Measurements from ENCODE around the gene STIMATE.

STIMATE gene

DNA sequence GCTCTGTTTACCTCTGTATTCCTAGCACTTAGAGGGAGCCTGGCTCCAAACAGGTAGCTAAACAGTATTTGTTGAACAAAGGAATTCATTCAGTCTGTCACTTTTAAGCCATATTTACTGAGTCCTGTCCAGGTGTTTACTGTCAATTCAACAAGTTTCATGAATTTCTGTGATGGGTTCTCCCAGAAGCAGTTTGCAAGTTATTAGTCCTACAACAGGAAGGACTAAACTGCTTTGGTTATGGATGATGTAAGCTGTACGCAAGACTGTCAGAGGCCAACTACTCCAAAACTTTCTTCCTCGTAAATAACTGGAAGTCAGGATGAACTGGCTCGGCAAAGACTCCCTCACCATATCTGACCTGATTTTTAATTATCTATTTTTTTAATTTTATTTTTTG, 25.1 kb downstream of the STIMATE start:
- in situ Hi-C loops (cut with HindIII; ENCODE audit: low sequenced_read_pairs): no loop called here

GRCh38 chr3:52871761-52872160, 25.6 kb downstream of the STIMATE start:
- in situ Hi-C loops (cut with HindIII; ENCODE audit: low sequenced_read_pairs): no loop called here

GRCh38 chr3:52870471-52870870, 26.9 kb downstream of the STIMATE start:
- in situ Hi-C loops (cut with HindIII; ENCODE audit: low sequenced_read_pairs): no loop called here

GRCh38 chr3:52866427-52866826, 30.9 kb downstream of the STIMATE start:
- in situ Hi-C loops (cut with HindIII; ENCODE audit: low sequenced_read_pairs): no loop called here

- in situ Hi-C loops (cut with HindIII; ENCODE audit: low sequenced_read_pairs): no loop called here
These were observed 31.4 kb downstream of the STIMATE start for GRCh38 chr3:52865994-52866393.

- in situ Hi-C loops (cut with HindIII; ENCODE audit: low sequenced_read_pairs): no loop called here
These were observed 37.0 kb downstream of the STIMATE start for GRCh38 chr3:52860424-52860768.

GRCh38 chr3:52859686-52860423, 37.5 kb downstream of the STIMATE start:
- in situ Hi-C loops (cut with HindIII; ENCODE audit: low sequenced_read_pairs): no loop called here

DNA sequence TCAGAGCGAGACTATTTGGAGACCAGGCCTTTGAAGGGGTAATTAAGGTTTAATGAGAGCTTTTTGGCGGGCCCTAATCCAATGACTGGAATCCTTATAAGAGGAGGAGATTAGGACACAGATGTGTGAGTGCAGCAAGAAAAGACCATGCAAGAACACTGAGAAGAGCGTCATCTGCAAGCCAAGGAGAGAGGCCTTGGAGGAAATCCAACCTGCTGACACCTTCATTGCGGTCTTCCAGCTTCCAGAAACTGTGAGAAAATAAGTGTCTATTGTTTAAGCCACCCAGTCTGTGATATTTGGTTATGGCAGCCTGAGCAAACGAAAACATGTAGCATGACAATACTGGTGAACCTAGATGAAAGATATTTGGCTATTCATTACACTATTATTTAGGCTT, 39.5 kb downstream of the STIMATE start:
- in situ Hi-C loops (cut with HindIII; ENCODE audit: low sequenced_read_pairs): no loop called here

GRCh38 chr3:52857133-52857532, 40.2 kb downstream of the STIMATE start:
- in situ Hi-C loops (cut with HindIII; ENCODE audit: low sequenced_read_pairs): no loop called here

- in situ Hi-C loops (cut with HindIII; ENCODE audit: low sequenced_read_pairs): no loop called here
These were observed 40.7 kb downstream of the STIMATE start for GRCh38 chr3:52856666-52857065.

GRCh38 chr3:52854013-52854412, 43.3 kb downstream of the STIMATE start:
- in situ Hi-C loops (cut with HindIII; ENCODE audit: low sequenced_read_pairs): no loop called here

DNA sequence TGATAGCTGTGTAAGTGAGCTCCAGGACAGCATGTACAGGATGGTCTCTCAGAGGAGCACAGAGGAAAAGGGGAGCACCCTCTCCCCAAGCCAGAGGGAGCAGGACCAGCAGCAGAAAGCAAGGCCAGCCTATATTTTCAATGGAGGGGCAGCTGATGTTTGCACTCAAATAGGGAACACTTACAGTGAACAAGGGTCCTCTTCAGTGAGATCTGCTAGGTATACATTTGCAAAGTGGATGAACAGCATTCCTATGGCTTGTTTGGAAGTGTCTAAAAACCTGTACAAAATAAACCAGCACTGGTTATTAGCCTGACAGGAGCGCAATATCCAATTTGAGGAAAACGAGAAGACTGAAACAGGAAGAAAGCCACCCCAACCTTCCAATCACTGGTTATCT, 44.9 kb downstream of the STIMATE start:
- in situ Hi-C loops (cut with HindIII; ENCODE audit: low sequenced_read_pairs): no loop called here

- in situ Hi-C loops (cut with HindIII; ENCODE audit: low sequenced_read_pairs): no loop called here
These were observed 46.0 kb downstream of the STIMATE start for GRCh38 chr3:52851348-52851747.

DNA sequence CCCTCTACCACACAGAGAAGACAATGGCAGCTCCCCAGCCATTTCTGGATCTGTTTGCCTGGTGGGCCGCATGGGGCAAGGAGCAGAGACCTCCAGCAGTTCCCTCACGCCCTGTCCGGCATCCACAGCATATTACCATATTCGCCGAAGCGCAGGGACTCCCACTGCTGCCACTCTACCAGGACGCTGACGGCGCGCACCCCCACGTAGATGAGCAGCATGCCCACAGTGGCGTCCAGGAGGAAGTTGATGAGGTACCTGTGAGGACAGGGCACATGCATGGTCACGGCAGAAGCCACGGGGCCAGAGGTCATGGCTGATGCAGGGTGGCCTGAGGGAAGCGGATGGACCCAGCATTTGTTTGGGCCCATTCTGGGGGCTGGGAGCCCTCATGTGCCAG, 47.7 kb downstream of the STIMATE start:
- in situ Hi-C loops (cut with HindIII; ENCODE audit: low sequenced_read_pairs): no loop called here

DNA sequence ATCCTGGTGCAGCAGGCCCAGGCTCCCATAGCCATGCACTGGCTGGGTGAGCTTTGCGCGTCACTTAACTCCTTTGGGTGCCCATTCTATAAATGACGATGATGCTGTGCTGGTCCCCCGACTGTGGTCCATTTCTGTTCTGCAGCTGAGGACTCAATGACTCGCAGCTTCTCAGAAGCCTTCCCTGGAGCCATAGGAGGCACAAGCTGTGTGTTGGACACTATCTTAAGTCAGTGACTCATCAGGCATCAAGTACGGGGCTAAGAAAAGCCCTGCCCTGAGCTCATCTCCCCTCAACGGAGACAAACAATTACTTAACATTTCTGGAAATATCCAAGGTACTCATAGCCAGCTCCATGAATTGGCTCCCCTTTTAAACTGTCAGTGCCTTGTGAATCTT, 48.7 kb downstream of the STIMATE start:
- in situ Hi-C loops (cut with HindIII; ENCODE audit: low sequenced_read_pairs): no loop called here

- in situ Hi-C loops (cut with HindIII; ENCODE audit: low sequenced_read_pairs): no loop called here
These were observed 49.6 kb downstream of the STIMATE start for GRCh38 chr3:52847726-52848125.

DNA sequence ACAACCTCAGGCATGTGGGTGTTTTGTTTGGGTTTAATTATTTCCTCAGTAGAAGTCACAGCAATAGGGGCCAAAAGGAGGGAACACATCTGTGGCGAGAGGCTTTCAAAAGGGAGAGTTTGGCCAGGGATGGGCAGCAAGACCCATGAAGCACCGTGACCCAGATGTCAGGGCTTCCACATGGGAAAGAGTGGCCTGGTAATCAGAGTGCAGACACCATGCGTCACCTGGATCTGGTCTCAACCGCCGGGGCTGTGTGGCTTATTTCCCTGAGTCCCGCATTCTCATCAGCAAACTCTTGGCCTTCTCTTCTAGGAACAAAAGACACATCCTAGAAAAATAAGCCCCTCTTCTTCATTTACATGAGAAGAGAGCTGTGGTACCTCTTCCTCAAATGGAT, 50.1 kb downstream of the STIMATE start:
- in situ Hi-C loops (cut with HindIII; ENCODE audit: low sequenced_read_pairs): no loop called here

DNA sequence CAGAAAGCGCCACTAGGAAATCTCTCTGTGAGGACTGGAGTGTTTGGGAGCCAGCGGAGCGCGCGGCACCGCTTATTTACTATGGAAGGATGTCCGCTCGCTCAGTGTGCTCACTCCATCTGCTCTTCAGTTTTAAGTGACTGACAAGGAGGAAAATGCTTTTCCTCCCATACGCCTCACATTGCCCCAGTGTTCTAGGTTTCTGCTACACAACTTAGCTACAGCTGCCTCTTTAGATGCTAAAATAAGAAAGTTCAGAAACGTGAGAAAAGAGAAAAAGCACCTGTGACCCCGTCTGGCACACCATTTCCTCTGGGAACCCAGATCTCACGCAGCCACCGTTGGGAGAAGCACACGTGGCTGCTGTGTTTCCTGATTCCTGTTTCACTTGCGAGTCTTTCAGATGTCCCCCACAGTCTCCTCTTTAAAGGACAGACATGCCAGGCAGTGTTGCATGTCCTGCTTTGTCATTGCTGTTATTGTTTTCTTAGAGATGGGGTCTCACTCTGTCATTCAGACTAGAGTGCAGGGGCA, 50.8 kb downstream of the STIMATE start:
- in situ Hi-C loops (cut with HindIII; ENCODE audit: low sequenced_read_pairs): no loop called here

GRCh38 chr3:52845691-52846431, 51.5 kb downstream of the STIMATE start:
- in situ Hi-C loops (cut with HindIII; ENCODE audit: low sequenced_read_pairs): no loop called here

DNA sequence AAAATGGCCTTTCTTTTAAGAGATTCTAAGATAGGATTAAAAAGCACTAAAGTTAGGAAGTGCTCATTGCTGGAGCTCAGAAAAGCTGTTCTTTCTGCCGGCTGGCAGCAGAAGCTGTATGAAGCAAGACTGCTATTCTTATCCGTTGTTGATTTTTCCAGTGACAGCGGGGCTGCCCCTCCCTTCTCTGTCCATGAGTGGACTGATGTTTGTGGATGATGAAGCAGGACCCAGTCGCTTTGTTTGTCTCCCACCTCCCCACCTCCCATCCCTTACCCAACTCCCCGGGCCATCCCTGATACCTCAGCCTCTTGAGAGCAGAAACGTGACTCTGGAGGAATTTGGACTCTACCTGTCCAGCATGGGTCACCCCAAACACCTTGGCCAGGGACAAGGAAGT, 52.2 kb downstream of the STIMATE start:
- in situ Hi-C loops (cut with HindIII; ENCODE audit: low sequenced_read_pairs): no loop called here

- in situ Hi-C loops (cut with HindIII; ENCODE audit: low sequenced_read_pairs): no loop called here
These were observed 52.9 kb downstream of the STIMATE start for GRCh38 chr3:52844290-52844975.

GRCh38 chr3:52843881-52844280, 53.5 kb downstream of the STIMATE start:
- in situ Hi-C loops (cut with HindIII; ENCODE audit: low sequenced_read_pairs): no loop called here
